Measurements from ENCODE around the gene EML4. TPM values are rescaled to one million over a fixed set of nuclear protein-coding genes. Genes with fewer than 3 reads are reported as not detected.
A peak's percentile ranks its signal among the peaks of the same experiment; 100 is the strongest.

The EML4 gene
- total RNA-seq, 3 donors from 2014 or later, result 19.4 to 68.5 (median 36.7) TPM

GRCh38 chr2:42164046-42164445 is 5.1 kb upstream of the EML4 start:
- intact Hi-C loops (cut with DNase I; ENCODE audit: low total_unique reads), result no loop called here
- TF ChIP-seq CTCF (IDR thresholded peaks at IDR 0.05) (no peak), POLR2AphosphoS5 (IDR thresholded peaks at IDR 0.05) (no peak), POLR2A (IDR thresholded peaks at IDR 0.05) (no peak)
- peak overlapping the region; percentile 72 to 77 for H3K27ac ChIP-seq
- H3K9me3 ChIP-seq, result no peaks in the 10 kb centered on the region
- no peak for DNase-seq (ENCODE audit: low spot score in 2 of 2)
- no peaks in the 10 kb centered on the region for H3K27me3 ChIP-seq
- H3K4me1 ChIP-seq, result no peaks in the 10 kb centered on the region
- no peaks in the 10 kb centered on the region for H3K36me3 ChIP-seq
- no peak overlapping the region for H3K4me3 ChIP-seq

- Histone ChIP-seq H3K27ac (no peak overlapping the region), H3K27me3 (no peaks in the 10 kb centered on the region), H3K9me3 (no peaks in the 10 kb centered on the region), H3K36me3 (no peaks in the 10 kb centered on the region), H3K4me1 (no peaks in the 10 kb centered on the region), H3K4me3 (no peak overlapping the region)
- no peak for DNase-seq (ENCODE audit: low spot score in 2 of 2)
- intact Hi-C loops (cut with DNase I; ENCODE audit: low total_unique reads), result no loop called here
- TF ChIP-seq CTCF (IDR thresholded peaks at IDR 0.05) (no peak), POLR2AphosphoS5 (IDR thresholded peaks at IDR 0.05) (no peak), POLR2A (IDR thresholded peaks at IDR 0.05) (no peak)
Measured at GRCh38 chr2:42164971-42165370, 4.2 kb upstream of the EML4 start.

DNA sequence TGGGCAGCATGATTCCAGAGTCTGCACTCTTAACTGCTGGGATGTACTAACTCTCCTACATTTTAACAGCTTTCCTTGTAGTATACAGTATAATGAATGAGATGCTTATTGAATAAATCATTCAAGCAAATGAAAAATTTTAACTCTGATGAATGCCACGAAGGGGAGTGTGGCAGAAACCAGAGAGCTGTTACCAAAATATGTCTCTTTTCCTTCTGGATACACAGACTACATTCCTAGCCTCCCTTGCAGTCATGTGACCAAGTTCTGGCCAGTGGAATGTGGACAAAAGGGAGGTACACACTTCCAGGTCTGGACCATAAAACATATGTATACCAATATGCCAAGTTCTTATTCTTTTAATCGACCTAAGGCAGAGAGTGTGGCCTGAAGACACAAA is 1.7 kb upstream of the EML4 start:
- DNase-seq (ENCODE audit: low spot score in 2 of 2), result no peak
- H3K27me3 ChIP-seq, result no peaks in the 10 kb centered on the region
- intact Hi-C loops (cut with DNase I; ENCODE audit: low total_unique reads), result no loop called here
- no peaks in the 10 kb centered on the region for H3K36me3 ChIP-seq
- TF ChIP-seq CTCF (IDR thresholded peaks at IDR 0.05) (no peak), POLR2A (IDR thresholded peaks at IDR 0.05) (no peak), POLR2AphosphoS5 (IDR thresholded peaks at IDR 0.05) (no peak)
- H3K4me1 ChIP-seq, result peaks cover 0 to 7% of the 10 kb centered on the region in 2 donors
- H3K9me3 ChIP-seq, result no peaks in the 10 kb centered on the region
- peak overlapping the region in 1 of 2 donors; percentile 8 for H3K27ac ChIP-seq
- no peak overlapping the region for H3K4me3 ChIP-seq

DNA sequence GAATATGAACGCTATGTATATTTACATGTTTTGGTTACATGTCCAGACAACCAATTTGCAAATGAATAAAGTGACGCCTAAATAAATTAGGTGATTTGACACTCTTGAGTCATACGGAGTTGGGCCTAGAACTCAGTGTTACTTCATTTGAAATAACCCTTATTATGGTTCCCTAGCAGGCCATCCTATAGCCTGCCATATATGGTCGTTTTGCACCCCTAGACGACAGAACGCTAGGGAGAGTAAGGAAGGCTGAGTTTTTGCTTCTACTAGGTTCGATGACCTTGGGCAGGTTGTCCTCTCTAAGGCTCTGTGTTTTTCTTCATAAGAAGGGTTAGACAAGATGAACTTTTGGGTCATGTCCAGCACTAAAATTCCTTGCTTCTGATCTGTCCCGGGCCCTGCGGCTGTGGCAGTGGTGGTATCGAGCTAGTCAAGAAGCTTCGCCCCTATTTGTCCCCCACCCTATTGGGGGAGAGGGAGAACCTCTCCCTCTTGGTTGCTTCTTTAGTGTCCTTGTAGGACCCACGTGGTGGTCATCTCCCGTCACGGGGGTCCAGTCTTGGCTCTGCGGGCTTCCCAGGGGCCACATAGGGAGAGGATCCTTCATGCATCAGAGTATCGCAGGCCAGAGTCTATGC is 574 bp upstream of the EML4 start:
- Histone ChIP-seq H3K9me3 (no peaks in the 10 kb centered on the region), H3K4me1 (peaks cover 0 to 7% of the 10 kb centered on the region in 2 donors), H3K27me3 (no peaks in the 10 kb centered on the region), H3K27ac (peak overlapping the region; percentile 92 to 94), H3K36me3 (no peaks in the 10 kb centered on the region), H3K4me3 (peak overlapping the region; percentile 1 to 86 (median 80))
- TF ChIP-seq POLR2A (IDR thresholded peaks at IDR 0.05) (no peak), CTCF (IDR thresholded peaks at IDR 0.05) (no peak), POLR2AphosphoS5 (IDR thresholded peaks at IDR 0.05) (no peak)
- intact Hi-C loops (cut with DNase I; ENCODE audit: low total_unique reads), result no loop called here
- no peak for DNase-seq (ENCODE audit: low spot score in 2 of 2)

- Histone ChIP-seq H3K4me3 (peak overlapping the region; percentile 80 to 93 (median 86)), H3K36me3 (no peaks in the 10 kb centered on the region), H3K4me1 (peaks cover 0 to 7% of the 10 kb centered on the region in 2 donors), H3K27ac (peak overlapping the region; percentile 92 to 94), H3K27me3 (no peaks in the 10 kb centered on the region), H3K9me3 (no peaks in the 10 kb centered on the region)
- intact Hi-C loops (cut with DNase I; ENCODE audit: low total_unique reads), result no loop called here
- DNase-seq (ENCODE audit: low spot score in 2 of 2), result no peak
- no peak for TF ChIP-seq POLR2A (IDR thresholded peaks at IDR 0.05)
- TF ChIP-seq POLR2AphosphoS5 (IDR thresholded peaks at IDR 0.05), result no peak
- TF ChIP-seq CTCF (IDR thresholded peaks at IDR 0.05), result no peak
Measured at GRCh38 chr2:42169874-42170521, 845 bp downstream of the EML4 start.
